HepG2 (cell line): ENCODE measurements around the gene FBXL2. TPM values are rescaled to one million over a fixed set of nuclear protein-coding genes. Genes with fewer than 3 reads are reported as not detected.

ENCODE experiments used
- ATAC-seq: fragments of 200-7000 bp; cut with Tn5 transposase; 3 replicates; pipeline ENCODE4 v1.9.1; 2020; ENCODE audit warnings: mild to moderate bottlenecking, moderate library complexity
- BruUV-seq: library from RNA; stranded (reverse); fragments of 400-500 nt; replicated peaks from 2 replicates; lab custom pipeline; 2021; lab: Mats Ljungman, UMichigan
- CTCF ChIA-PET: fragments of 300-600 bp; formaldehyde crosslinking; extraction: SDS; loops from one replicate; lab custom pipeline; 2021; ENCODE audit warnings: low total read pairs, inconsistent platforms, low intra/inter-chr PET ratio; lab: Yijun Ruan, JAX
- POLR2A ChIA-PET: fragments of 350-600 bp; sonication (Branson Sonifier 250); formaldehyde crosslinking; loops from one replicate; lab custom pipeline; 2020; ENCODE audit warnings: antibody characterized with exemption, inconsistent platforms; lab: Yijun Ruan, JAX
- DNase-seq: peaks from one replicate; pipeline ENCODE4 v3.0.0-alpha.2; 2015; ENCODE audit warnings: low spot score
- FAIRE-seq: peaks from 3 replicates; lab custom pipeline; 2011; peaks lifted over from hg19 to GRCh38; lab: Jason Lieb, UNC
- H2AFZ ChIP-seq: one replicate; pipeline ENCODE4 v1.6.1; 2011; ENCODE audit warnings: low read length, inconsistent platforms
- H3K27ac ChIP-seq: fragments of 300-600 bp; 3 replicates; pipeline ENCODE4 v1.8.0; 2011; ENCODE audit warnings: mixed run types, mild to moderate bottlenecking, mixed read lengths, low read length, inconsistent platforms; ENCODE audit not compliant: insufficient read depth; ENCODE audit errors: extremely low read length
- H3K27me3 ChIP-seq, 2 experiments: fragments of 200-600 bp in 1 of 2; 2 replicates in 1 of 2; 3 replicates in 1 of 2; pipeline versions ENCODE4 v1.6.0 to v1.8.0; 2011; ENCODE audit warnings: low read length in 2 of 2, mild to moderate bottlenecking in 2 of 2, moderate library complexity in 2 of 2, inconsistent platforms in 1 of 2; ENCODE audit not compliant: insufficient read depth in 2 of 2, control insufficient read depth in 1 of 2
- H3K36me3 ChIP-seq, 2 experiments: fragments of 200-600 bp in 1 of 2; replicated peaks in 1 of 2; 2 replicates in 1 of 2; 3 replicates in 1 of 2; pipeline versions ENCODE4 v1.5.1 to v1.8.0; 2011; ENCODE audit warnings: low read length in 2 of 2, inconsistent platforms in 1 of 2; ENCODE audit not compliant: insufficient read depth in 2 of 2, control insufficient read depth in 1 of 2
- H3K4me1 ChIP-seq: 2 replicates; pipeline ENCODE4 v1.5.1; 2012; ENCODE audit warnings: low read length, inconsistent platforms; ENCODE audit not compliant: insufficient read depth
- H3K4me2 ChIP-seq: 2 replicates; pipeline ENCODE4 v1.6.0; 2011; ENCODE audit warnings: low read depth, low read length, inconsistent platforms
- H3K4me3 ChIP-seq, 3 experiments: fragments of 200-600 bp in 1 of 3; sonication (generic), shearing (Covaris generic) in 1 of 3; replicated peaks in 1 of 3; 2 replicates each; pipeline ENCODE4 v1.5.1; 2011 to 2016; ENCODE audit warnings: low read length in 3 of 3, inconsistent platforms in 2 of 3, low read depth in 2 of 3, mild to moderate bottlenecking in 2 of 3, control low read depth in 1 of 3, mixed read lengths in 1 of 3; ENCODE audit not compliant: insufficient read depth in 1 of 3
- H3K79me2 ChIP-seq: one replicate; pipeline ENCODE4 v1.6.1; 2011; ENCODE audit warnings: low read length, inconsistent platforms; ENCODE audit not compliant: insufficient read depth
- H3K9ac ChIP-seq: 2 replicates; pipeline ENCODE4 v1.6.0; 2011; ENCODE audit warnings: mild to moderate bottlenecking, low read depth, low read length, inconsistent platforms; ENCODE audit not compliant: insufficient read depth
- H3K9me3 ChIP-seq: 2 replicates; pipeline ENCODE4 v1.5.1; 2012; ENCODE audit warnings: mild to moderate bottlenecking, low read length
- H4K20me1 ChIP-seq: 2 replicates; pipeline ENCODE4 v1.6.0; 2011; ENCODE audit warnings: inconsistent platforms, mild to moderate bottlenecking, low read length, moderate library complexity; ENCODE audit not compliant: insufficient read depth
- DPF2 ChIP-seq: sonication (generic); formaldehyde crosslinking; IDR thresholded peaks from 2 replicates; pipeline ENCODE4 v1.4.0; 2020; ENCODE audit warnings: mild to moderate bottlenecking, low read depth, missing genetic modification reagents, borderline replicate concordance
- GZF1 ChIP-seq: sonication (generic); formaldehyde crosslinking; IDR thresholded peaks from 2 replicates; pipeline ENCODE4 v1.5.1; 2020; ENCODE audit warnings: mild to moderate bottlenecking, missing genetic modification reagents
- IRX3 ChIP-seq: sonication (generic); formaldehyde crosslinking; IDR thresholded peaks from 2 replicates; pipeline ENCODE4 v1.8.1; 2023; ENCODE audit warnings: mild to moderate bottlenecking, low read depth, missing genetic modification reagents, borderline replicate concordance
- LCORL ChIP-seq, 2 experiments: fragments of 450-650 bp in 1 of 2; sonication (generic) in 1 of 2; formaldehyde crosslinking in 1 of 2; IDR thresholded peaks; 2 replicates each; pipeline versions ENCODE4 v1.5.0 to v1.6.1; 2017 to 2020; ENCODE audit warnings: antibody characterized with exemption in 1 of 2, missing genetic modification reagents in 1 of 2
- NCOA1 ChIP-seq: sonication (generic); formaldehyde crosslinking; IDR thresholded peaks from 2 replicates; pipeline ENCODE4 v1.9.0; 2021; ENCODE audit warnings: missing genetic modification reagents
- PCBP2 ChIP-seq: fragments of 200-400 bp; formaldehyde crosslinking; optimal IDR thresholded peaks from 2 replicates; pipeline ENCODE3; 2018; ENCODE audit warnings: low read length, low read depth; ENCODE audit not compliant: poor library complexity, severe bottlenecking
- PHF20 ChIP-seq: sonication (generic); formaldehyde crosslinking; IDR thresholded peaks from 2 replicates; pipeline ENCODE4 v1.5.0; 2020; ENCODE audit warnings: mild to moderate bottlenecking, missing genetic modification reagents
- RAD21 ChIP-seq: fragments of 450-650 bp; formaldehyde crosslinking; IDR thresholded peaks from 2 replicates; pipeline ENCODE4 v1.5.0; 2020; ENCODE audit warnings: mild to moderate bottlenecking
- SRSF1 ChIP-seq: fragments of 200-400 bp; formaldehyde crosslinking; optimal IDR thresholded peaks from 2 replicates; pipeline ENCODE3; 2017; ENCODE audit warnings: mild to moderate bottlenecking, low read depth, low read length, moderate library complexity
- XRCC5 ChIP-seq: fragments of 200-400 bp; formaldehyde crosslinking; optimal IDR thresholded peaks from 2 replicates; pipeline ENCODE3; 2017; ENCODE audit warnings: mild to moderate bottlenecking, low read length
- ZFP62 ChIP-seq: sonication (generic); formaldehyde crosslinking; IDR thresholded peaks from 2 replicates; pipeline ENCODE4 v1.4.0; 2020; ENCODE audit warnings: missing genetic modification reagents
- ZFY ChIP-seq: sonication (generic); formaldehyde crosslinking; IDR thresholded peaks from 2 replicates; pipeline ENCODE4 v1.4.0; 2020; ENCODE audit warnings: missing genetic modification reagents
- ZMYM3 ChIP-seq: sonication (generic); formaldehyde crosslinking; IDR thresholded peaks from 2 replicates; pipeline ENCODE4 v1.5.1; 2020; ENCODE audit warnings: mild to moderate bottlenecking, missing genetic modification reagents
- ZNF10 ChIP-seq: sonication (generic); formaldehyde crosslinking; IDR thresholded peaks from 2 replicates; pipeline ENCODE4 v1.4.0; 2020; ENCODE audit warnings: mild to moderate bottlenecking, low read depth, missing genetic modification reagents, borderline replicate concordance
- WGBS: methylation state at CpG from one replicate; pipeline ENCODE4 v1.1.6; 2017; ENCODE audit warnings: low lambda C conversion rate; 5-methylcytosine and 5-hydroxymethylcytosine counted together
- in situ Hi-C: cut with HindIII; loops from 2 replicates; pipeline ENCODE4 v1.10.0; 2017; ENCODE audit warnings: low pct_unique_long_range_greater_than_20kb; ENCODE audit not compliant: extremely low pct_ligation_motif_present
- intact Hi-C: fragments of 100-400 bp; cut with micrococcal nuclease; formaldehyde crosslinking; loops from one replicate; pipeline ENCODE4 v1.10.0; 2022; ENCODE audit not compliant: unreplicated experiment
- polyA plus RNA-seq, 8 experiments: library from polyadenylated mRNA; depleted of rRNA in 3 of 8; stranded (reverse) in 7 of 8; unstranded in 1 of 8; fragments of >200 nt; fragmentation: Illumina TruSeq in 4 of 8; extraction: Trizol in 4 of 8; gene quantifications; 2 replicates each; pipeline versions ENCODE4 v1.2.1 to v1.2.3, GENCODE V29; 2011 to 2016; ENCODE audit warnings: low read depth in 4 of 8, missing spikeins in 1 of 8, mixed read lengths in 1 of 8; ENCODE audit not compliant: insufficient read depth in 1 of 8
- total RNA-seq, 5 experiments: library from RNA; depleted of rRNA; stranded (reverse); fragments of >200 nt; fragmentation: Illumina TruSeq; extraction: Trizol; gene quantifications; 2 replicates each; pipeline ENCODE4 v1.2.3, GENCODE V29; 2016; ENCODE audit warnings: low read depth in 1 of 5
- TF ChIP-seq, protein P1 (sequence below): sonication (generic); formaldehyde crosslinking; IDR thresholded peaks from 2 replicates; pipeline ENCODE4 v1.5.0; 2020; ENCODE audit warnings: mild to moderate bottlenecking, missing genetic modification reagents
- TF ChIP-seq, protein P2 (sequence below): sonication (generic); formaldehyde crosslinking; IDR thresholded peaks from 2 replicates; pipeline ENCODE4 v1.5.0; 2020; ENCODE audit warnings: mild to moderate bottlenecking, missing genetic modification reagents, borderline replicate concordance

Gene FBXL2
- total and polyA plus RNA-seq, 2 of the 13 experiments (the other 11 are each of a cell fraction or from before 2014, with no cell fraction given), result 1.8 to 5.0 TPM

DNA sequence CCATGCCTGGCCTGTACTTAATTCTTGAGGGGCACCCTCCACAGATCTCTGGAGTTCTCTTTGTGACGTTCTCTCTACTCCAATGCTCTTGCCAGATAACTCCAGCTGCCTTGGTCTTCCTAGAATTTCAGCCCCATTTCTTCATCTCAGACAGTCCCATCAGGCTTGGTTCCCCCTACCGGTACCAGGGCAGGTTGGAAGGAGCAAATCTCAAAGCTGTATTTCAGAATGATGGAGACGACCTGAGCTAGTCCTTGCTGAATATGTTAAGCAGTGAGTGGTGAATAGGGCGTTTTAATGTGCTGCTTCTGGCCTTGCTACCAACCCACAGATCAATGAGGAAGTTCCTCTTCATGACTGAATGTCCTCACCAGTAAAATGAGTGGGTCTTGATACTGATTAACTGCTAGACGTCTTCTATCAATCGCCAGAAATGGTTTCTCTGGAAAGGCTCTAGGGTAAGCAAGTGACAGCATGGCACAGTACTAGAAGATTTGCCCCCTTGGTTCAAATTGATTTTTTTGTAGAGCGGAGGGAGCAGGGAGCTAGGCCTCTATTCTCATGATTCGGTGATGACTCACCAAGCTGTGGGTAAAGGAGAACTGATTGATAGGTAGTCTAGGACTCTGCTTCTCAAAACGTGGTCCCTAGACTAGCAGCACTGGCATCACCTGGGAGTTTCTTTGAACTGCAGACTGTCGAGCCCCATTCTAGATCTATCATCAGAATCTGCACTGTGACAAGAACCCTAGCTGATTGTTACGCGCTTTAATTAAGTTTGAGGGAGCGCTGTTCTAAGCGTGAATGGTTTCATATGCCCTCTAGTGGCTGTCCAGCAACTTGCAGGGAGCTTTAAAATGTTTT, 95.2 kb downstream of the FBXL2 start:
- H3K79me2 ChIP-seq, result no peaks in the 10 kb centered on the region
- H3K9ac ChIP-seq, result no peak overlapping the region
- no peaks in the 10 kb centered on the region for H4K20me1 ChIP-seq
- H3K9me3 ChIP-seq, result no peaks in the 10 kb centered on the region
- peak; percentile 85 for FAIRE-seq
- H3K4me1 ChIP-seq, result peaks cover 4% of the 10 kb centered on the region
- peaks cover 0 to 3% of the 10 kb centered on the region in 2 experiments; a peak in 2 of 5 replicates for H3K36me3 ChIP-seq
- in situ Hi-C loops (loop anchor here (5.0 to 25.0 kb wide), 2 partner anchors 240 to 410 kb away; partner anchors contain the start of gene CCR4), intact Hi-C loops (loop anchor here (1.0 to 5.0 kb wide), 2 partner anchors 241 to 425 kb away; no protein-coding TSS in a partner anchor)
- no TSS peak for BruUV-seq
- H3K4me3 ChIP-seq, result no peak overlapping the region
- ChIA-PET POLR2A (interaction anchor here (1.3 kb wide), 1 partner anchor 241 kb away, joined by 5 read pairs; no protein-coding TSS in a partner anchor), CTCF (interaction anchor here (3.1 kb wide), 1 partner anchor 240 kb away, joined by 40 read pairs; no protein-coding TSS in a partner anchor)
- H3K27me3 ChIP-seq, result no peaks in the 10 kb centered on the region
- WGBS, result 67% methylated on average over 13 of the region's 14 CpGs
- H3K4me2 ChIP-seq, result no peak overlapping the region
- no peak overlapping the region for H3K27ac ChIP-seq
- peak; percentile 58 for ATAC-seq
- H2AFZ ChIP-seq, result no peak overlapping the region
- DNase-seq, result no peak
- TF ChIP-seq, protein P1, sequence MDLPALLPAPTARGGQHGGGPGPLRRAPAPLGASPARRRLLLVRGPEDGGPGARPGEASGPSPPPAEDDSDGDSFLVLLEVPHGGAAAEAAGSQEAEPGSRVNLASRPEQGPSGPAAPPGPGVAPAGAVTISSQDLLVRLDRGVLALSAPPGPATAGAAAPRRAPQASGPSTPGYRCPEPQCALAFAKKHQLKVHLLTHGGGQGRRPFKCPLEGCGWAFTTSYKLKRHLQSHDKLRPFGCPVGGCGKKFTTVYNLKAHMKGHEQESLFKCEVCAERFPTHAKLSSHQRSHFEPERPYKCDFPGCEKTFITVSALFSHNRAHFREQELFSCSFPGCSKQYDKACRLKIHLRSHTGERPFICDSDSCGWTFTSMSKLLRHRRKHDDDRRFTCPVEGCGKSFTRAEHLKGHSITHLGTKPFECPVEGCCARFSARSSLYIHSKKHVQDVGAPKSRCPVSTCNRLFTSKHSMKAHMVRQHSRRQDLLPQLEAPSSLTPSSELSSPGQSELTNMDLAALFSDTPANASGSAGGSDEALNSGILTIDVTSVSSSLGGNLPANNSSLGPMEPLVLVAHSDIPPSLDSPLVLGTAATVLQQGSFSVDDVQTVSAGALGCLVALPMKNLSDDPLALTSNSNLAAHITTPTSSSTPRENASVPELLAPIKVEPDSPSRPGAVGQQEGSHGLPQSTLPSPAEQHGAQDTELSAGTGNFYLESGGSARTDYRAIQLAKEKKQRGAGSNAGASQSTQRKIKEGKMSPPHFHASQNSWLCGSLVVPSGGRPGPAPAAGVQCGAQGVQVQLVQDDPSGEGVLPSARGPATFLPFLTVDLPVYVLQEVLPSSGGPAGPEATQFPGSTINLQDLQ (CRISPR knock-in tag), result no peak
- peak; percentile 45 for TF ChIP-seq XRCC5
- TF ChIP-seq PHF20 (CRISPR knock-in tag), result no peak
- TF ChIP-seq GZF1, result no peak
- TF ChIP-seq ZNF10, result no peak
- TF ChIP-seq NCOA1 (CRISPR knock-in tag), result no peak
- no peak for TF ChIP-seq LCORL (IDR thresholded peaks at IDR 0.05)
- TF ChIP-seq LCORL (CRISPR knock-in tag; IDR thresholded peaks at IDR 0.05), result 0 out of 2 replicates have a peak, but pooled peaks have one; percentile 11
- no peak for TF ChIP-seq DPF2
- peak; percentile 79 for TF ChIP-seq RAD21 (CRISPR knock-in tag)
- no peak for TF ChIP-seq IRX3 (CRISPR knock-in tag)
- TF ChIP-seq, protein P2, sequence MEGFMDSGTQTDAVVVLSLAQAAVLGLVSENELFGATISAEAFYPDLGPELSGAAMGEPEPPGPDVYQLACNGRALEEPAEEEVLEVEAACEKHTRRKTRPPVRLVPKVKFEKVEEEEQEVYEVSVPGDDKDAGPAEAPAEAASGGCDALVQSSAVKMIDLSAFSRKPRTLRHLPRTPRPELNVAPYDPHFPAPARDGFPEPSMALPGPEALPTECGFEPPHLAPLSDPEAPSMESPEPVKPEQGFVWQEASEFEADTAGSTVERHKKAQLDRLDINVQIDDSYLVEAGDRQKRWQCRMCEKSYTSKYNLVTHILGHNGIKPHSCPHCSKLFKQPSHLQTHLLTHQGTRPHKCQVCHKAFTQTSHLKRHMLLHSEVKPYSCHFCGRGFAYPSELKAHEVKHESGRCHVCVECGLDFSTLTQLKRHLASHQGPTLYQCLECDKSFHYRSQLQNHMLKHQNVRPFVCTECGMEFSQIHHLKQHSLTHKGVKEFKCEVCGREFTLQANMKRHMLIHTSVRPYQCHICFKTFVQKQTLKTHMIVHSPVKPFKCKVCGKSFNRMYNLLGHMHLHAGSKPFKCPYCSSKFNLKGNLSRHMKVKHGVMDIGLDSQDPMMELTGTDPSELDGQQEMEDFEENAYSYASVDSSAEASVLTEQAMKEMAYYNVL (CRISPR knock-in tag), result no peak
- no peak for TF ChIP-seq ZMYM3 (CRISPR knock-in tag)
- TF ChIP-seq ZFP62 (CRISPR knock-in tag), result no peak
- no peak for TF ChIP-seq PCBP2
- TF ChIP-seq ZFY (CRISPR knock-in tag), result no peak
- TF ChIP-seq SRSF1, result no peak
